ENCODE results near the gene TP53RK. TPM values are rescaled to one million over a fixed set of nuclear protein-coding genes. Genes with fewer than 3 reads are reported as not detected.

Gene TP53RK
- total RNA-seq, 1 experiment from 2014 or later, result 24.4 TPM

- in situ Hi-C loops (cut with HindIII; ENCODE audit: low sequenced_read_pairs), result no loop called here
These were observed 18.4 kb downstream of the TP53RK start for GRCh38 chr20:46670585-46671584.

GRCh38 chr20:46670228-46670584 lies 19.0 kb downstream of the TP53RK start:
- in situ Hi-C loops (cut with HindIII; ENCODE audit: low sequenced_read_pairs), result no loop called here
- no peak for DNase-seq (ENCODE audit: low spot score)

More at GRCh38 chr20:46670585-46671584, 18.4 kb downstream of the TP53RK start:
- no peak for DNase-seq (ENCODE audit: low spot score)

- DNase-seq (ENCODE audit: low spot score), result no peak
- in situ Hi-C loops (cut with HindIII; ENCODE audit: low sequenced_read_pairs), result no loop called here
These were observed 22.3 kb downstream of the TP53RK start for GRCh38 chr20:46666818-46667515.

GRCh38 chr20:46666306-46666705 lies 22.9 kb downstream of the TP53RK start:
- in situ Hi-C loops (cut with HindIII; ENCODE audit: low sequenced_read_pairs), result no loop called here
- DNase-seq (ENCODE audit: low spot score), result no peak

- no peak for DNase-seq (ENCODE audit: low spot score)
- in situ Hi-C loops (cut with HindIII; ENCODE audit: low sequenced_read_pairs), result no loop called here
These were observed 23.6 kb downstream of the TP53RK start for GRCh38 chr20:46665602-46666001.

- DNase-seq (ENCODE audit: low spot score), result no peak
- in situ Hi-C loops (cut with HindIII; ENCODE audit: low sequenced_read_pairs), result no loop called here
These were observed 25.7 kb downstream of the TP53RK start for GRCh38 chr20:46663531-46663930.

GRCh38 chr20:46661659-46662058 lies 27.6 kb downstream of the TP53RK start:
- in situ Hi-C loops (cut with HindIII; ENCODE audit: low sequenced_read_pairs), result no loop called here
- DNase-seq (ENCODE audit: low spot score), result no peak

GRCh38 chr20:46660487-46660886 lies 28.8 kb downstream of the TP53RK start:
- in situ Hi-C loops (cut with HindIII; ENCODE audit: low sequenced_read_pairs), result no loop called here
- no peak for DNase-seq (ENCODE audit: low spot score)

GRCh38 chr20:46657618-46658017 lies 31.6 kb downstream of the TP53RK start:
- DNase-seq (ENCODE audit: low spot score), result no peak
- in situ Hi-C loops (cut with HindIII; ENCODE audit: low sequenced_read_pairs), result no loop called here

- in situ Hi-C loops (cut with HindIII; ENCODE audit: low sequenced_read_pairs), result no loop called here
- no peak for DNase-seq (ENCODE audit: low spot score)
These were observed 32.1 kb downstream of the TP53RK start for GRCh38 chr20:46657137-46657536.

- in situ Hi-C loops (cut with HindIII; ENCODE audit: low sequenced_read_pairs), result no loop called here
- no peak for DNase-seq (ENCODE audit: low spot score)
These were observed 36.5 kb downstream of the TP53RK start for GRCh38 chr20:46652699-46653098.

- no peak for DNase-seq (ENCODE audit: low spot score)
- in situ Hi-C loops (cut with HindIII; ENCODE audit: low sequenced_read_pairs), result no loop called here
These were observed 37.9 kb downstream of the TP53RK start, which contains the start of gene SLC13A3 for GRCh38 chr20:46651091-46651962. Gene SLC13A3, minus strand, starts transcription at chr20:46651459. Its CDS starts 38 bp downstream, at chr20:46651421.

GRCh38 chr20:46650575-46651090 lies 38.6 kb downstream of the TP53RK start:
- in situ Hi-C loops (cut with HindIII; ENCODE audit: low sequenced_read_pairs), result no loop called here
- no peak for DNase-seq (ENCODE audit: low spot score)

GRCh38 chr20:46649965-46650542 lies 39.2 kb downstream of the TP53RK start:
- in situ Hi-C loops (cut with HindIII; ENCODE audit: low sequenced_read_pairs), result no loop called here
- DNase-seq (ENCODE audit: low spot score), result no peak

- in situ Hi-C loops (cut with HindIII; ENCODE audit: low sequenced_read_pairs), result no loop called here
- DNase-seq (ENCODE audit: low spot score), result no peak
These were observed 39.6 kb downstream of the TP53RK start for GRCh38 chr20:46649650-46649949.

GRCh38 chr20:46648903-46649649 lies 40.2 kb downstream of the TP53RK start:
- in situ Hi-C loops (cut with HindIII; ENCODE audit: low sequenced_read_pairs), result no loop called here
- DNase-seq (ENCODE audit: low spot score), result no peak

GRCh38 chr20:46647469-46647868 lies 41.8 kb downstream of the TP53RK start:
- DNase-seq (ENCODE audit: low spot score), result no peak
- in situ Hi-C loops (cut with HindIII; ENCODE audit: low sequenced_read_pairs), result no loop called here

- DNase-seq (ENCODE audit: low spot score), result no peak
- in situ Hi-C loops (cut with HindIII; ENCODE audit: low sequenced_read_pairs), result no loop called here
These were observed 42.4 kb downstream of the TP53RK start for GRCh38 chr20:46646659-46647380.
